Astrocyte (in vitro differentiated cells and primary cell): ENCODE results near the gene NIP7. TPM values are rescaled to one million over a fixed set of nuclear protein-coding genes. Genes with fewer than 3 reads are reported as not detected.
A peak's percentile ranks its signal among the peaks of the same experiment; 100 is the strongest.

Source experiments
- DNase-seq: peaks from one replicate; pipeline ENCODE4 v3.0.0-alpha.2; 2010; ENCODE audit warnings: low read depth
- FAIRE-seq: peaks from 2 replicates; lab custom pipeline; 2011; peaks lifted over from hg19 to GRCh38; lab: Jason Lieb, UNC
- H2AFZ ChIP-seq: 2 replicates; pipeline ENCODE4 v1.6.0; 2012; ENCODE audit warnings: low read depth, low read length, inconsistent platforms
- H3K27ac ChIP-seq: 2 replicates; pipeline ENCODE4 v1.5.1; 2011; ENCODE audit warnings: low read depth, low read length, inconsistent platforms
- H3K27me3 ChIP-seq: 2 replicates; pipeline ENCODE4 v1.6.0; 2011; ENCODE audit warnings: low read length, inconsistent platforms; ENCODE audit not compliant: insufficient read depth
- H3K36me3 ChIP-seq: 2 replicates; pipeline ENCODE4 v1.5.1; 2011; ENCODE audit warnings: low read length, inconsistent platforms; ENCODE audit not compliant: insufficient read depth
- H3K4me1 ChIP-seq: 2 replicates; pipeline ENCODE4 v1.5.1; 2011; ENCODE audit warnings: low read length, inconsistent platforms; ENCODE audit not compliant: insufficient read depth
- H3K4me2 ChIP-seq: 2 replicates; pipeline ENCODE4 v1.6.0; 2012; ENCODE audit warnings: low read length, inconsistent platforms
- H3K4me3 ChIP-seq: 2 replicates; pipeline ENCODE4 v1.5.1; 2011; ENCODE audit warnings: low read depth, mild to moderate bottlenecking, low read length, inconsistent platforms; ENCODE audit not compliant: insufficient read depth
- H3K79me2 ChIP-seq: 2 replicates; pipeline ENCODE4 v1.6.0; 2012; ENCODE audit warnings: mild to moderate bottlenecking, low read length, inconsistent platforms; ENCODE audit not compliant: insufficient read depth
- H3K9ac ChIP-seq: 2 replicates; pipeline ENCODE4 v1.6.0; 2012; ENCODE audit warnings: mild to moderate bottlenecking, low read length, inconsistent platforms
- H3K9me3 ChIP-seq: 2 replicates; pipeline ENCODE4 v1.5.1; 2012; ENCODE audit warnings: low read depth, mild to moderate bottlenecking, low read length, inconsistent platforms; ENCODE audit not compliant: insufficient read depth
- H4K20me1 ChIP-seq: 2 replicates; pipeline ENCODE4 v1.6.0; 2012; ENCODE audit warnings: low read length, inconsistent platforms; ENCODE audit not compliant: insufficient read depth
- H3K27ac Mint-ChIP-seq: one replicate; pipeline ENCODE4 v1.8.0; 2021; ENCODE audit warnings: mild to moderate bottlenecking, mixed read lengths; ENCODE audit not compliant: unreplicated experiment
- H3K27me3 Mint-ChIP-seq: one replicate; pipeline ENCODE4 v1.8.0; 2021; ENCODE audit warnings: low read depth, mixed read lengths; ENCODE audit not compliant: unreplicated experiment
- H3K36me3 Mint-ChIP-seq: one replicate; pipeline ENCODE4 v1.8.0; 2021; ENCODE audit warnings: low read depth, mixed read lengths; ENCODE audit not compliant: unreplicated experiment
- H3K4me1 Mint-ChIP-seq: one replicate; pipeline ENCODE4 v1.8.0; 2021; ENCODE audit warnings: low read depth, mixed read lengths; ENCODE audit not compliant: unreplicated experiment
- H3K4me3 Mint-ChIP-seq: one replicate; pipeline ENCODE4 v1.8.0; 2021; ENCODE audit warnings: mild to moderate bottlenecking, moderate library complexity, mixed read lengths; ENCODE audit not compliant: unreplicated experiment
- H3K9me3 Mint-ChIP-seq: one replicate; pipeline ENCODE4 v1.8.0; 2021; ENCODE audit warnings: mild to moderate bottlenecking, mixed read lengths; ENCODE audit not compliant: unreplicated experiment
- CTCF ChIP-seq: IDR thresholded peaks from 2 replicates; pipeline ENCODE4 v1.5.1; 2011; ENCODE audit warnings: low read depth, mild to moderate bottlenecking, inconsistent platforms, low read length, moderate library complexity; ENCODE audit not compliant: insufficient read depth
- EZH2 ChIP-seq: IDR thresholded peaks from 2 replicates; pipeline ENCODE4 v1.6.1; 2012; ENCODE audit warnings: mild to moderate bottlenecking, low read length, inconsistent platforms; ENCODE audit not compliant: insufficient read depth
- total RNA-seq: library from RNA; stranded (reverse); gene quantifications from 2 replicates; pipeline ENCODE4 v1.2.1, GENCODE V29; 2021

Gene NIP7
- total RNA-seq, 1 donor from 2014 or later, result 35.7 TPM

- Histone ChIP-seq H3K27me3 (no peaks in the 10 kb centered on the region), H3K4me1 (no peaks in the 10 kb centered on the region), H3K79me2 (peaks cover 50% of the 10 kb centered on the region), H3K27ac (no peak overlapping the region), H3K4me2 (no peak overlapping the region), H3K9me3 (no peaks in the 10 kb centered on the region), H3K9ac (no peak overlapping the region), H4K20me1 (peaks cover 9% of the 10 kb centered on the region), H3K36me3 (peaks cover 21% of the 10 kb centered on the region), H2AFZ (no peak overlapping the region), H3K4me3 (no peak overlapping the region)
- Mint-ChIP-seq H3K27me3 (no peaks in the 10 kb centered on the region), H3K4me3 (no peak overlapping the region), H3K27ac (no peak overlapping the region), H3K36me3 (peaks cover 6% of the 10 kb centered on the region), H3K4me1 (peaks cover 12% of the 10 kb centered on the region), H3K9me3 (no peaks in the 10 kb centered on the region)
- no peak for TF ChIP-seq CTCF
- TF ChIP-seq EZH2, result no peak
- FAIRE-seq (no peak), DNase-seq (no peak)
These were observed 42.8 kb downstream of the NIP7 start for GRCh38 chr16:69382421-69382820.

- no peak for DNase-seq
- peaks cover 50% of the 10 kb centered on the region for H3K79me2 ChIP-seq
- no peaks in the 10 kb centered on the region for H3K27me3 ChIP-seq
- no peaks in the 10 kb centered on the region for H3K9me3 ChIP-seq
- TF ChIP-seq CTCF (no peak), EZH2 (no peak)
- H3K9ac ChIP-seq, result peak overlapping the region; percentile 95
- Mint-ChIP-seq H3K36me3 (peaks cover 5% of the 10 kb centered on the region), H3K4me1 (peaks cover 12% of the 10 kb centered on the region), H3K9me3 (no peaks in the 10 kb centered on the region), H3K27me3 (no peaks in the 10 kb centered on the region), H3K27ac (peak overlapping the region; percentile 60), H3K4me3 (peak overlapping the region; percentile 93)
- H3K4me2 ChIP-seq, result peak overlapping the region; percentile 95
- H3K4me1 ChIP-seq, result no peaks in the 10 kb centered on the region
- peak overlapping the region; percentile 66 for H3K27ac ChIP-seq
- peak overlapping the region; percentile 89 for H3K4me3 ChIP-seq
- H2AFZ ChIP-seq, result peak overlapping the region; percentile 58
- H4K20me1 ChIP-seq, result peaks cover 6% of the 10 kb centered on the region
- FAIRE-seq, result no peak
- H3K36me3 ChIP-seq, result peaks cover 21% of the 10 kb centered on the region
These were observed 45.4 kb downstream of the NIP7 start for GRCh38 chr16:69384974-69385373.

GRCh38 chr16:69386596-69386995 is 47.0 kb downstream of the NIP7 start:
- Mint-ChIP-seq H3K4me3 (peak overlapping the region; percentile 90), H3K36me3 (peaks cover 5% of the 10 kb centered on the region), H3K4me1 (peaks cover 12% of the 10 kb centered on the region), H3K27me3 (no peaks in the 10 kb centered on the region), H3K9me3 (no peaks in the 10 kb centered on the region), H3K27ac (no peak overlapping the region)
- FAIRE-seq, result no peak
- Histone ChIP-seq H3K36me3 (peaks cover 17% of the 10 kb centered on the region), H4K20me1 (peaks cover 6% of the 10 kb centered on the region), H2AFZ (no peak overlapping the region), H3K4me2 (peak overlapping the region; percentile 95), H3K9ac (no peak overlapping the region), H3K4me3 (peak overlapping the region; percentile 89), H3K79me2 (peaks cover 45% of the 10 kb centered on the region), H3K4me1 (no peaks in the 10 kb centered on the region), H3K27ac (no peak overlapping the region), H3K9me3 (no peaks in the 10 kb centered on the region), H3K27me3 (no peaks in the 10 kb centered on the region)
- peak; percentile 38 for DNase-seq
- no peak for TF ChIP-seq CTCF
- no peak for TF ChIP-seq EZH2

Other genes starting within 250 kb of the NIP7 start
- gene HAS3, start 234.1 kb upstream of the NIP7 start, total RNA-seq, result 1.7 and 2.0 TPM in 2 replicates
- gene CHTF8, start 207.2 kb upstream of the NIP7 start, total RNA-seq, result 86.4 and 89.2 TPM in 2 replicates
- gene UTP4, start 207.1 kb upstream of the NIP7 start, total RNA-seq, result 68.1 and 69.4 TPM in 2 replicates
- gene SNTB2, start 152.6 kb upstream of the NIP7 start, total RNA-seq, result 30.4 and 31.7 TPM in 2 replicates
- gene VPS4A, start 28.4 kb upstream of the NIP7 start, total RNA-seq, result 27.9 and 28.9 TPM in 2 replicates
- 14.9 and 15.0 TPM in 2 replicates for gene PDF, start 9.2 kb upstream of the NIP7 start, total RNA-seq
- gene COG8, start 208 bp upstream of the NIP7 start, total RNA-seq, result 32.4 and 36.7 TPM in 2 replicates
- 0.58 and 0.64 TPM in 2 replicates for gene TMED6, start 12.0 kb downstream of the NIP7 start, total RNA-seq
- 26.4 and 31.3 TPM in 2 replicates for gene TERF2, start 46.2 kb downstream of the NIP7 start, total RNA-seq
- 127 and 149 TPM in 2 replicates for gene CYB5B, start 84.8 kb downstream of the NIP7 start, total RNA-seq
- gene NFAT5, start 226.2 kb downstream of the NIP7 start, total RNA-seq, result 79.1 and 96.2 TPM in 2 replicates